HG03159 (cell line): ENCODE results near the gene SGCG.
A peak's percentile ranks its signal among the peaks of the same experiment; 100 is the strongest.
"Not testable (repeated sequence)": the region's sequence is repeated elsewhere in the genome, so short reads cannot be mapped to it uniquely, and the experiment has no call there.

Experiments used
- ATAC-seq: cut with Tn5 transposase; IDR thresholded peaks from one replicate; pipeline ENCODE4 v1.9.1; 2021; ENCODE audit warnings: mild to moderate bottlenecking, moderate library complexity; ENCODE audit not compliant: unreplicated experiment

The SGCG gene

DNA sequence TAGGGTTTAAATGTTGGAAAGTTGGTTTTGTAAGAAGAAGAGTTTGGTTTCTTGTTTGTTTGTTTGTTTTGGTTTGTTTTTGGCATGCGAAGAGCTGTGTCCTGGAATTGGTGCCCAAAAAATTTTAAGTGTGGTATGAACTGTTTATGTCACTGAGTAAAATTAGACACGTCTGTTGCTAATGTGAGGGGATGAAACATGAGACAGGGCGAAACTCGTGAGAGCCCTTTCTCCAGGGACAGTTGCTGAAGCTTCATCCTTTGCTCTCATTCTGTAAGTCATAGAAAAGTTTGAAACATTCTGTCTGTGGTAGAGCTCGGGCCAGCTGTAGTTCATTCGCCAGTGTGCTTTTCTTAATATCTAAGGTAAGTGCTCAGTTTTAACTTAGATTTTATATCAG, at the start of gene SGCG:
TSS of gene SGCG (plus strand) at position 269 of the 400 bp plus-strand sequence. CDS start 22,716 bp downstream, outside the sequence.
- no peak for ATAC-seq

DNA sequence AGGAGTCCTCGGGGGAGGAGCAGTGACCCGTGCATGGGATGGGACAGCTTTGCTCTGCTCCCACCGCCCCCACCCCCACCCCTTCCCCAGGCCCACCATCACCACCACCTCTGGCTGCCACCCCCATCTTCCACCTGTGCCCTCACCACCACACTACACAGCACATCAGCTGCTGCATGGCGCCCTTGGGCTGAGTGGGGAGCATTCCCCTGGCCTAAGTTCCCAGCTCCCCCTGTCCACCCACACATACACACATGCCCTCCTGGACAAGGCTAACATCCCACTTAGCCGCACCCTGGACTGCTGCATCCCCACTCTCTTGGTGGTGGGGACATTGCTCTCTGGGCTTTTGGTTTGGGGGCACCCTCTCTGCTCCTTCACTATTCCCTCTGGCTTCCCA, 46.2 kb upstream of the SGCG start:
- no peak for ATAC-seq

DNA sequence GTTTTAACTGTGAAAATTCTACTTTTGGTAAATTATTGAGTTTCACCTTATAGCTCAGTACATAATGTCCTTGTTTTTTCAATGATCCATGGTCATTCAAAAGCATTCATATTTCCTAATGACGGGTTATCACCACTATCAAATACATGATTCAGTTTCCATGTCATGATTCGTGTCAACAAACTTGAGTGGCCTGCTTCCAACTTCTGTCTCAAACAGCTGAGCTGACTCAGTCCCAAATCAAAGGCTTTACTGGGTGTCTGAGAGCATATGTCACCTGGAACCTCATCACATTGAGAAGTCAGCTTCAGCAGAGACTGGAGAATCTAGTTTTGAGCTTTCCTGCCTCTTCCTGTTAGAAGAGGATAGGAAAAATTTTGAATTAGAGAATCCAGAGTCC, 40.3 kb upstream of the SGCG start:
- ATAC-seq = no peak

GRCh38 chr13:23141964-23142363, 38.8 kb upstream of the SGCG start:
- no peak for ATAC-seq

- ATAC-seq = not testable (repeated sequence)
Measured at GRCh38 chr13:23142607-23143006, 38.2 kb upstream of the SGCG start.

DNA sequence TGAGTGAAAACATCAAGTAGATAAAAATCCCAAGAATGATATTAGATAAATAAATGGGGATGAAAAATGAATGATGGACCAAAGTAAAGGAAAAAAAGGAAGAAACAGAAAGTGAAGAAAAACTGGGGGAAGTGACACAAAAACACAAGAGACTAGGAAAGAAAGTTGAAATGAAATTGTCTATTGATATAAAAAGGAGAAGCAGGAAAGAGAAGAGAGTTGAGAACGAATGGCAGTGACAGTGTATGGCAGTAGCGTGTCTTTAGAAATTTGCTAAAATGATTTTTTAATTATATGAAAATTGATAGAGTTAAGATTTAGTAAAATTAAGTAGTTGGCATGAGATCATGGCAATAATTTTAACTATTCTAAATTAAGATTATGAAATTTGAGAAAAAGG, 36.3 kb upstream of the SGCG start:
- no peak for ATAC-seq

- ATAC-seq = no peak
Measured at GRCh38 chr13:23146006-23146405, 34.8 kb upstream of the SGCG start.

DNA sequence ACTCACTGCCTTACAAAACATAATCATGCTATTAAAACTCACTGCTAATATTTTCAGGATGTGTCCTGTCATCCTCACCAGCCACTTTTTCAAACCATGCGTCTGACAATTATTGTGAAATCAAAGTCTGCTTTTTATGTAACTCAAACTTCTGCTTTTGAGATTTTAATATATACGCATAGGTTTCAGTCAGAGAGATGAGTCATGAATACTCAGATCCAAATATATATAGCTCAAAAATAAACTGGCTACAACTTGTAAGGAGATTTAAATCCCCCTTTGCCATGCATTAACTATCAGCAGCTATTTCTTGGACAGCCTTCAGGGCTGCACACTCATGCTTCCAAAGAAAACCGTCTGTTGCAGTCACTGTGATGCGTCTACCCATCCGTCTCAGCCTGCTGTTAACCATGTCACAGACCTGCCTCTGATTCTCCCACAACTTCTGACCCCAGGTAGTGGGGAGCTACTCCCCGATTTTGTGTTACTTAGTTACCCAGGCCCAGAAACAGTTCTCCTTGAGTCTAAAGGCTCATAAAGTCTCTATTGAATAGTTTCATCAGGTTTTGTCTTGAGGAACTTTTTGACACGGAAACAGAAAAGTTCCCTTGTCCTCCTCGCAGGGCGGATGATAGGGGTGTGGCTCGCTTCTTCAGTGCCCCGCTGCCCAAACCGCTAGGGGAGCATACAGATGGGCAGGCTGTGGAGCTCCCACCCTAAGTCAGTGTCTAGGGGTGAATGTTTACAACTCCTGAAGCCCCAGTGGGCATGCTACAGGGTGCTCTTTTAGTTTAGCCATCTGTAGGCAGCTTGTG, 33.8 kb upstream of the SGCG start:
- no peak for ATAC-seq

DNA sequence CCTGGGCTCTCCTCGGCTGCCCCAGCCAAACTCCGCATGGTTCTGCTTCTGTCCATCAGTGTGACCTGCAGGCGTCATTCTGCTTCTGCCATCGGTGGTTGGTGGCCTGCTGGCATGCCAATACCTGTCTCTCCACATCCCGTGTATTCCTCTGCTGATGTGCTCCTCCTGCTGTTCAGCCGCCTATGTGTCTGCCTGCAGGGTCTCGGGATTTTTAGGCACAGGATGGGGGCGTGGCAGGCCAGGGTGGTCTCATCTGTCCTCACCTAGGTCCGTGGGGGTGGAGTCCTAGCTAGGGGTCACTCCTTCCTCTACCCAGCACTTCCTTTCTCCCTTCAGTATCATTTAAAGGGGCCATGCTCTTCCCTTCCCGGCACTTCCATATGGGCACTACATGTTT, 33.0 kb upstream of the SGCG start:
- no peak for ATAC-seq

- no peak for ATAC-seq
Measured at GRCh38 chr13:23157781-23158180, 23.0 kb upstream of the SGCG start.

DNA sequence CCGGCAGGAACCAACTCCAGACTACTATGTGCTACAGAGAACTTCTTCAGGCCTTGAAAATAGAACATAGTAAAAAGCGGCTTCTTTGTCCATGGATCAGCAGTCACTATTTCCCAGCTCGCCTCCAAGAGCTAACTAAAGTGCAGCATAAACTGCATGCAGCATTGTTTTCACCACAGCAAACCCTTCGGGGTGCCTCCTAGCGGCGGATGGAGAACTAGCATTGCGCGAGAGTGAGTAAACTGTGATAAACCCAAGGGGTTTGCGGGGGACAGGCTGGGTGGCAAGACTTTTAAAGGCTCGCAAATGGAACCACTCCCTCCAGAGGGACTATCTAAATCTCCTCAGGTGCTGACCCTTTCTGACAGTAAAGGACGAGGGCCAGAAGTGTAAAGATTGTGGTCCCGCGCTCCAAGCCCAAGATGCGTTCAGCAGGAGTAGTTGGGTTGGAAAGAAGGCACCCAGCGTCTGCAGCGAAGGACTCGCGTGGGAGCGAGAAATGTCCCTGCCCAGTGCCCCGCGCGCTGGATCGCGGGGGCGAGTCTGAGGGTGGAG, 21.5 kb upstream of the SGCG start:
- ATAC-seq = peak; percentile 54

DNA sequence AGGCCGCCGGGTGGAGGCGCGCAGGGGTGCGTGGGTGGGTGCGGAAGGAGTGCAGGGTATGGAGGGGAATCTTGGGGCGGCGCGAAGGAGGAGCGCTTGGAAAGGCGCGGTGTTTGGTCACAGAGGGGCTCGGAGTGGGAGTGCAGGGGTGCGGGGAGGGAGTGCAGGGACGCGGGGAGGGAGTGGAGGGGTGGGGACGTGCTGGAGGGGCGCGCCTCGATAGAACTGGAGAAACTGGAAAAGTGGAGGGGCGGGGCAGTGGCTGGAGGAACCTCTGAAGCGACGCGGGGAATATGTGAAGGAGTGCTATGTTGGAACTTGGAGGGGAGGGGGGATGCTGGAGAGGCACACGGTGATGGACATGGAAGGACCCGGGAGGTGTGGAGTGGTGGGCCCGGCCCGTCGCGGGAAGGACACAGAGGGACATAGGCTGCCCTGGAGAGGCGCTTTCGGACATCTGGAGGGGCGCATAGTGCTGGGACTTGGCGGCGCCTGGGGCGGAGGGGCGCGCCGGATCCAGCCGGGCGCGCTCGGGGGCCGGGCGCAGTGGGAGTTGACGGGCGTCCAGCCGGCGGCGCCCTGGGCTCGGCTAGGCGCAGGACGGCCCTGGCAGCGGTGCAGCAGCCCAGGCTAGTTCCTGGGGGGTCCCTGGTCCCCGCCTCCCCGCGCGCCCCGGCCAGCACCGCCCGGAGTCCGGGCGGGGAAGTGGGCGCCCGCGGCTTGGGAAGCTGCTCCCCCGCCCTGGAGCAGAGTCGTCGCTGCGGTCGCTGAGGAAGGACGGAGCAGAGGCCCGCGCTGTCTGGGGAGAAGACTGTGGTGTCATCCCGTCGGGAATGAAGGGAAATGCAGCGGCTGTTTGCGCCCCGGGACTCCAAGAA, 20.8 kb upstream of the SGCG start:
- ATAC-seq = no peak

DNA sequence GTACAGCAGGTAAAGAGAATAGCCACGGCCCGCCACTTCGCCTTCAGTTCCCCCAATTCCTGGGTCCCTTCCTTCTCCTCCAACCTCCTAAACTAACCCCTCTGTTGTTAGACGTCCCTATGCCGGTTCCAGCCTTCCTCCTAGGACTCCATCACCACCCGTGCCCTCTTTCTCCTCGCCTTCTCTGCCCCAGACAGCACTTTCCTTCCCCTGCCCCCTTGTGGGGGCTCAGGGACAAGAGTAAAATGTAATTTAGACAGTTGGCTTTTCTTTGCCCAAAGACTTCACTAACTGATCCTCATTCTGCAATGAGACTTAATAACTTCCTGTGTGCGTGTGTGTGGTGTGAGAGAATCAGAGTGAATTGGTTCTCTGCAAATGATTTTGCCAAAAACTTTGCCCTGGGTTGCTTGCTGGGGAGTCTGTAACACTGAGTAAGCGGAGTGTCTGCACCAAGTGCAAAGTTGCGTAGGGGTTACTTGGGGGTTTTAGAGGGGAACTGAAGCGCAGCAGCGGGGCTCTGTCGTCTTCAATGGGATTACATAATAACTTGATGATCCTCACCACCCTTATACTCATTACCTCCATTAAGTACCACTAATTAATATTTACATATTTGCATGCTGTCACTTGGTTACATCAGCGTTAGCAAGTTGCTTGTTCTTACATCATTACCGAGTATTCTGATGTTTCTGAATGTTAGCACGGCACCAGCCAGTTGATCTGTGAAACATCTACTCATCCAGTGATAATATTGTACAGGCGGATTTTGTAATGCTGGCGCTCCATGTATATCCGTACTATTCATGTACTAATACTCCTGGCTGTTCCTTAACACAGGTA, 19.9 kb upstream of the SGCG start:
- ATAC-seq = no peak

- ATAC-seq = no peak
Measured at GRCh38 chr13:23161481-23161825, 19.3 kb upstream of the SGCG start.

- no peak for ATAC-seq
Measured at GRCh38 chr13:23175920-23176319, 4.9 kb upstream of the SGCG start.

DNA sequence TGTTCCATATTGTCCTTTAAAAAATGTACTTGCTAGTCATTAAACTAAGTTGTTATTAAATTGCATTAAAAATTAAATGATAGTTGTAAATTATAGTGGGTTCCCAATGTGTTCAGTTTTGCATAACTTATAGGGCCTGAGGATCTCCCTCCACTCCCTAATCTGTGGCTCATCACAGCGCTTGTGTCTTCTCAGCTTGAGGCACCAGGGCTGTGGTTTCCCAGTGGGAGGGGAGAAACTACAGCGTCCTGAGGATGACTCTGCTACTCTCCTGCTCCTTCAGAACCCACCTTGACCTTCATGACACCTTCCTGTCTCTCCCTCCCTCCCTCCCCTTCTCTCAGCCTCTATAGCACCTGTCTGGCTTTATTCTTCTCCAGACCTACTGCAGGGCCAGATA, 1.4 kb downstream of the SGCG start:
- no peak for ATAC-seq

DNA sequence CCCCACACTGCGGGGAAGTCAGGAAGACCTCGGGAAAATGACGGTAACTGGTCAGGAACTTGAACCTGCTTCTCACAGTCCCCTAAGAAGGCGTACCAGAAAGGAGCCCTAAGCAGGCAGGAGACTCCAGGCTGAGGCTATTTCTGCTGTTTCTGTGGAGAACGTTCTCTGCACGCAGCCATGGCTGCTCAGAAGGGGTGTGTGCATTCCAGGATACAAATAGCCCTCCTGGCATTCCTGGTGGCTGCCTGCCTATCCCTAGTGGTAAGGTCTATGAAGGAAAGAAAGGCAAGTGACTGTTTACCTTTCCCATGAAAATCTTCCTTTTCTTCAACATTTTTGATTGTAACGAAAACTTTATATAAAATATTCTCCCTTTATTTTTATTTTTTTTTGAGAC, 2.5 kb downstream of the SGCG start:
- no peak for ATAC-seq

GRCh38 chr13:23185542-23185941, 4.8 kb downstream of the SGCG start:
- no peak for ATAC-seq

GRCh38 chr13:23201870-23202269, 21.1 kb downstream of the SGCG start:
- no peak for ATAC-seq

DNA sequence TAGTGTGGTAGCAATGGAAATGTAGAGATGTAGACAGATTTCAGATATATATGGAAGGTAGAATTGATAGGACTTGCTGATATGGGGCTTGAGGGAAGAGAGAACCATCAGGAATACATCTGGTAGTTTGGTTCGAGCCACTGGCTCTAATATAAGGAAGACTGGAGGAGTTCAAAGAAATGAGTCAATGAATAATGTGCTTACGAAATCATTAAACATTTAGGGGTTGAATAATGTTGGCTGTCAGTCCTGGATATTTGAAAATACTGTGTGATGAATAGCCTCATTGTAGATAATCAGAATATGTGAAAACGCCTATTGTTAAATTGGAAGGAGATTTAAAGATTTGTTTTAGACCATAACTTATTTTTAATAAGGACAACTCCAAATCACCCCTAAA, 21.6 kb downstream of the SGCG start:
- ATAC-seq = no peak

- no peak for ATAC-seq
Measured at GRCh38 chr13:23203516-23203915, 22.7 kb downstream of the SGCG start.
